ENCODE data around the gene HSD11B2. TPM values are rescaled to one million over a fixed set of nuclear protein-coding genes. Genes with fewer than 3 reads are reported as not detected.

The HSD11B2 gene
- total RNA-seq, 3 donors from 2014 or later, result 3.9 to 6.1 (median 5.2) TPM

GRCh38 chr16:67417333-67418061 is 13.4 kb upstream of the HSD11B2 start:
- Mint-ChIP-seq H3K36me3 (ENCODE audit: insufficient read depth) (no peaks in the 10 kb centered on the region), H3K4me1 (ENCODE audit: low read depth) (peaks cover 9% of the 10 kb centered on the region), H3K27me3 (ENCODE audit: low read depth) (peaks cover 40% of the 10 kb centered on the region), H3K9me3 (no peaks in the 10 kb centered on the region), H3K4me3 (peak overlapping the region; percentile 32)
- no peak for ATAC-seq
- no peak for DNase-seq

- Mint-ChIP-seq H3K27me3 (ENCODE audit: low read depth) (peaks cover 40% of the 10 kb centered on the region), H3K9me3 (no peaks in the 10 kb centered on the region), H3K4me1 (ENCODE audit: low read depth) (peaks cover 9% of the 10 kb centered on the region), H3K4me3 (no peak overlapping the region), H3K36me3 (ENCODE audit: insufficient read depth) (no peaks in the 10 kb centered on the region)
- DNase-seq (no peak), ATAC-seq (no peak)
These were observed 11.4 kb upstream of the HSD11B2 start for GRCh38 chr16:67419502-67419901.

GRCh38 chr16:67419931-67420330 is 11.0 kb upstream of the HSD11B2 start:
- Mint-ChIP-seq H3K4me1 (ENCODE audit: low read depth) (peaks cover 9% of the 10 kb centered on the region), H3K4me3 (no peak overlapping the region), H3K36me3 (ENCODE audit: insufficient read depth) (no peaks in the 10 kb centered on the region), H3K27me3 (ENCODE audit: low read depth) (peaks cover 39% of the 10 kb centered on the region), H3K9me3 (no peaks in the 10 kb centered on the region)
- ATAC-seq (no peak), DNase-seq (no peak)

GRCh38 chr16:67421030-67421429 is 9.9 kb upstream of the HSD11B2 start:
- DNase-seq (no peak), ATAC-seq (no peak)
- peaks cover 41% of the 10 kb centered on the region for H3K27me3 Mint-ChIP-seq (ENCODE audit: low read depth)
- H3K4me3 Mint-ChIP-seq, result no peak overlapping the region
- H3K36me3 Mint-ChIP-seq (ENCODE audit: insufficient read depth), result no peaks in the 10 kb centered on the region
- no peaks in the 10 kb centered on the region for H3K9me3 Mint-ChIP-seq
- peaks cover 6% of the 10 kb centered on the region for H3K4me1 Mint-ChIP-seq (ENCODE audit: low read depth)

GRCh38 chr16:67423015-67423414 is 7.9 kb upstream of the HSD11B2 start:
- no peaks in the 10 kb centered on the region for H3K4me1 Mint-ChIP-seq (ENCODE audit: low read depth)
- no peaks in the 10 kb centered on the region for H3K9me3 Mint-ChIP-seq
- H3K4me3 Mint-ChIP-seq, result no peak overlapping the region
- H3K27me3 Mint-ChIP-seq (ENCODE audit: low read depth), result peaks cover 31% of the 10 kb centered on the region
- ATAC-seq (no peak), DNase-seq (no peak)
- H3K36me3 Mint-ChIP-seq (ENCODE audit: insufficient read depth), result no peaks in the 10 kb centered on the region

GRCh38 chr16:67423611-67424260 is 7.2 kb upstream of the HSD11B2 start:
- Mint-ChIP-seq H3K4me1 (ENCODE audit: low read depth) (no peaks in the 10 kb centered on the region), H3K4me3 (no peak overlapping the region), H3K9me3 (no peaks in the 10 kb centered on the region), H3K36me3 (ENCODE audit: insufficient read depth) (no peaks in the 10 kb centered on the region), H3K27me3 (ENCODE audit: low read depth) (peaks cover 32% of the 10 kb centered on the region)
- ATAC-seq (no peak), DNase-seq (no peak)

- peaks cover 36% of the 10 kb centered on the region for H3K27me3 Mint-ChIP-seq (ENCODE audit: low read depth)
- H3K4me3 Mint-ChIP-seq, result no peak overlapping the region
- H3K4me1 Mint-ChIP-seq (ENCODE audit: low read depth), result no peaks in the 10 kb centered on the region
- ATAC-seq (no peak), DNase-seq (no peak)
- H3K9me3 Mint-ChIP-seq, result no peaks in the 10 kb centered on the region
- no peaks in the 10 kb centered on the region for H3K36me3 Mint-ChIP-seq (ENCODE audit: insufficient read depth)
These were observed 6.7 kb upstream of the HSD11B2 start for GRCh38 chr16:67424261-67424615.

- ATAC-seq, result no peak
- H3K27me3 Mint-ChIP-seq (ENCODE audit: low read depth), result peaks cover 36% of the 10 kb centered on the region
These were observed 5.9 kb upstream of the HSD11B2 start for GRCh38 chr16:67425061-67425460.

GRCh38 chr16:67425580-67425979 is 5.3 kb upstream of the HSD11B2 start:
- no peak for DNase-seq
- H3K36me3 Mint-ChIP-seq (ENCODE audit: insufficient read depth), result no peaks in the 10 kb centered on the region
- ATAC-seq, result no peak
- no peaks in the 10 kb centered on the region for H3K9me3 Mint-ChIP-seq
- no peak overlapping the region for H3K4me3 Mint-ChIP-seq
- peaks cover 3% of the 10 kb centered on the region for H3K4me1 Mint-ChIP-seq (ENCODE audit: low read depth)
- peaks cover 40% of the 10 kb centered on the region for H3K27me3 Mint-ChIP-seq (ENCODE audit: low read depth)

More at GRCh38 chr16:67425061-67425460, 5.9 kb upstream of the HSD11B2 start:
- Mint-ChIP-seq H3K4me1 (ENCODE audit: low read depth) (no peaks in the 10 kb centered on the region), H3K36me3 (ENCODE audit: insufficient read depth) (no peaks in the 10 kb centered on the region), H3K9me3 (no peaks in the 10 kb centered on the region), H3K4me3 (no peak overlapping the region)
- no peak for DNase-seq

GRCh38 chr16:67426022-67426421 is 4.9 kb upstream of the HSD11B2 start:
- DNase-seq, result no peak
- Mint-ChIP-seq H3K4me3 (no peak overlapping the region), H3K4me1 (ENCODE audit: low read depth) (peaks cover 3% of the 10 kb centered on the region), H3K27me3 (ENCODE audit: low read depth) (peaks cover 40% of the 10 kb centered on the region), H3K36me3 (ENCODE audit: insufficient read depth) (no peaks in the 10 kb centered on the region), H3K9me3 (no peaks in the 10 kb centered on the region)
- no peak for ATAC-seq

- H3K27me3 Mint-ChIP-seq (ENCODE audit: low read depth), result peaks cover 40% of the 10 kb centered on the region
- ATAC-seq, result no peak
- no peak for DNase-seq
- no peak overlapping the region for H3K4me3 Mint-ChIP-seq
- no peaks in the 10 kb centered on the region for H3K9me3 Mint-ChIP-seq
- H3K36me3 Mint-ChIP-seq (ENCODE audit: insufficient read depth), result no peaks in the 10 kb centered on the region
- H3K4me1 Mint-ChIP-seq (ENCODE audit: low read depth), result peaks cover 6% of the 10 kb centered on the region
These were observed 4.0 kb upstream of the HSD11B2 start for GRCh38 chr16:67426950-67427349.

GRCh38 chr16:67428146-67428731 is 2.7 kb upstream of the HSD11B2 start:
- H3K27me3 Mint-ChIP-seq (ENCODE audit: low read depth), result peaks cover 40% of the 10 kb centered on the region
- no peaks in the 10 kb centered on the region for H3K9me3 Mint-ChIP-seq

GRCh38 chr16:67429053-67429798 is 1.7 kb upstream of the HSD11B2 start:
- Mint-ChIP-seq H3K27me3 (ENCODE audit: low read depth) (peaks cover 36% of the 10 kb centered on the region), H3K9me3 (no peaks in the 10 kb centered on the region), H3K4me1 (ENCODE audit: low read depth) (peaks cover 8% of the 10 kb centered on the region), H3K36me3 (ENCODE audit: insufficient read depth) (no peaks in the 10 kb centered on the region), H3K4me3 (peak overlapping the region; percentile 55)
- ATAC-seq (no peak), DNase-seq (no peak)

More at GRCh38 chr16:67428146-67428731, 2.7 kb upstream of the HSD11B2 start:
- Mint-ChIP-seq H3K36me3 (ENCODE audit: insufficient read depth) (no peaks in the 10 kb centered on the region), H3K4me1 (ENCODE audit: low read depth) (peaks cover 8% of the 10 kb centered on the region), H3K4me3 (no peak overlapping the region)
- ATAC-seq (peak; percentile 60 to 65), DNase-seq (peak; percentile 49)

GRCh38 chr16:67429799-67430503 is 970 bp upstream of the HSD11B2 start:
- ATAC-seq (peak in 1 of 2 donors; percentile 4), DNase-seq (no peak)
- Mint-ChIP-seq H3K4me1 (ENCODE audit: low read depth) (peaks cover 8% of the 10 kb centered on the region), H3K4me3 (peak overlapping the region; percentile 78), H3K27me3 (ENCODE audit: low read depth) (peaks cover 35% of the 10 kb centered on the region), H3K36me3 (ENCODE audit: insufficient read depth) (no peaks in the 10 kb centered on the region), H3K9me3 (no peaks in the 10 kb centered on the region)
